Breast epithelium (tissue), 3 donors: Measurements from ENCODE around the gene MAP3K6.

Source experiments
- CTCF ChIP-seq, 3 donors: fragments of 450-650 bp; IDR thresholded peaks; one replicate each; pipeline ENCODE4 v1.5.1; 2016 to 2017; ENCODE audit warnings: antibody characterized with exemption in 3 of 3, mild to moderate bottlenecking in 3 of 3, moderate library complexity in 3 of 3
- POLR2A ChIP-seq: fragments of 450-650 bp; IDR thresholded peaks from one replicate; pipeline ENCODE4 v1.6.1; 2016; ENCODE audit warnings: antibody characterized with exemption, mild to moderate bottlenecking, moderate library complexity

- no peak for TF ChIP-seq POLR2A
- no peak for TF ChIP-seq CTCF (IDR thresholded peaks at IDR 0.05)
These were observed 27.5 kb downstream of the MAP3K6 start for GRCh38 chr1:27339213-27339612.
